HG02678 (cell line): ENCODE data around the gene TEKT5.
"Not testable (repeated sequence)": the region's sequence is repeated elsewhere in the genome, so short reads cannot be mapped to it uniquely, and the experiment has no call there.

Experiments
- ATAC-seq: cut with Tn5 transposase; IDR thresholded peaks from one replicate; pipeline ENCODE4 v1.9.1; 2021; ENCODE audit warnings: mild to moderate bottlenecking, moderate library complexity; ENCODE audit not compliant: unreplicated experiment

Gene TEKT5

DNA sequence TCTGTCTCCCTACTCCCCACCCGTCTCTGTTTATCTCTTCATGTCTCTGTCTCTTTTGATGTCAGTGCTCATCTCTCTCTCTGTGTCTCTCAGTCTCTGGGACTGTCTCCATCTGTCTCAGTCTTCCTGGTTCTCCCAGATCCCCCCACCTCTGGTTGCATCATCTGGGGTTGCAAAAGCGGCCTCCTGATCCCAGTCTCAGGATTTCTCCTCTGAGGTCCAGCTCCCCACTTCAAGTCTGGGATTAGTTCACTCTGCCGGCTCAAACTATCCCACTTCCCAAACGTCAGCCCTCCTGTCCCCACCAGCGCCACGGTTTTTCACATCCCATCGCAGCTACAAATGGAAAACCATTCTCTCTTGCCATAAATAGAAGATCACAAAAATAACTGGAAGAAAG, 9.0 kb downstream of the TEKT5 start:
- no peak for ATAC-seq

DNA sequence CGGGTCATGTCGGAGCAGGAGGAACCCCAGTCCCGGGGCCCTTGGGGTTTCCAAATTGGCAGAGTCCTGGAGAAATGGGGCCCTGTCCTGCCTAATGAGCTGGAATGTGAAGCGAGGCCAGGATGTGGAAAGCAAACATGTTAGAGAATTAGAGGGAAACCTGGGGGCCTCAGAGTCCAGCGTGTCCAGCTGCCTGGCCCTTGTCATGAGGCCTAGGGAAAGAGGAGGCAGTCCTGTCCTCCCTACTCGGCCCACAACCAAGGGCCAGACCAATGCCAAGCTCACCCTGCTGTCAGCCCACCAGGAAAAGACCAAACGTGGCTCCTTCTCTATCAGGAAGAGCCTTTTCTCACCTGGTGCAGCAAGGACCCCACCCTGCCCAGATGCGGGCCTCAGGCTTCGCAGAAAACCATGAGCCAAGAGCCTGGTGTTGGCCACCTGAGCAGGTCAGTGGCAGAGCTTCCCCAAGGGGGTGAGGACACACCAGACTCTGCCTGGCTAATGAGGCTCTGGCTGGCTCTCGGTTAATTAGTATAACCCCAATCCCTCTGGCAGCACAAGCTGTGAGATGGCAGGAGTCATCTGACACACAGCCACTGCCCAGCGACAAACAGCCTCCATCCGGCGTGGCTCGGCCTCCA, 10.1 kb downstream of the TEKT5 start:
- no peak for ATAC-seq

DNA sequence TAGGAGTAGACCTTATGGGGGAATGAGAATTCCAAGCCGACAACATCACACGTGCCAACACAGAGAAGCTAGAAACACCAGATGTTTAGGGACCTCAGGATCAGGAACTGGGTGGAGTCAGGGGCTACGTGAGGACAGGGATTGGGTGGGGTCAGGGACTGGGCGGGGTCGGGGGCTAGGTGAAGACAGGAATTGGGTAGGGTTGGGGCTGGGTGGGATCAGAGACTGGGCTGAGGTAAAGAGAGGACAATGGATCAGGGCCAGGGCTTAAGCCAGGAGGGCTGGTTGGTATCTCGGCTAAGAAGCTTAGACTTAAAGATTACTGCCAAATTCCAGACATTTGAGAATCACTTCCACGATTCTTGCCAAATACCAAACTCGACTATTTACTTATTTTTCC, 11.6 kb downstream of the TEKT5 start:
- no peak for ATAC-seq

DNA sequence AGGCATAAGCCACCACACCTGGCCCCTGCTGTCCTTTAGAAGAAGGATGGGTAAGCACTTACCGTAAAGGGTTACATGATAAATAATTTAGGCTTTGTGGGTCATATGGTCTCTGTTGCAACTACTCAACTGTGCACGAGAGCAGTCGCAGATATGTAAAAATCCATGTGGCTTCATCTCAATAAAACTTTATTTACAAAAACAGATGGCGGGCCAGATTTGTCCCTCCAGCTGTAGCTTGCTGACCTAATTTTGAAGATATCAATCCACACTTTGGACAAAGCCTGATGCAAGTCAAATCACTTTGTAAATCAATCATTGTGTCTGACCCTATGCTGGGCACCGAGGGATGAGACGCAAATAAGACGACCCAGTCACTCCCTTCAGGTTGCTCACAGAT, 12.1 kb downstream of the TEKT5 start:
- no peak for ATAC-seq

DNA sequence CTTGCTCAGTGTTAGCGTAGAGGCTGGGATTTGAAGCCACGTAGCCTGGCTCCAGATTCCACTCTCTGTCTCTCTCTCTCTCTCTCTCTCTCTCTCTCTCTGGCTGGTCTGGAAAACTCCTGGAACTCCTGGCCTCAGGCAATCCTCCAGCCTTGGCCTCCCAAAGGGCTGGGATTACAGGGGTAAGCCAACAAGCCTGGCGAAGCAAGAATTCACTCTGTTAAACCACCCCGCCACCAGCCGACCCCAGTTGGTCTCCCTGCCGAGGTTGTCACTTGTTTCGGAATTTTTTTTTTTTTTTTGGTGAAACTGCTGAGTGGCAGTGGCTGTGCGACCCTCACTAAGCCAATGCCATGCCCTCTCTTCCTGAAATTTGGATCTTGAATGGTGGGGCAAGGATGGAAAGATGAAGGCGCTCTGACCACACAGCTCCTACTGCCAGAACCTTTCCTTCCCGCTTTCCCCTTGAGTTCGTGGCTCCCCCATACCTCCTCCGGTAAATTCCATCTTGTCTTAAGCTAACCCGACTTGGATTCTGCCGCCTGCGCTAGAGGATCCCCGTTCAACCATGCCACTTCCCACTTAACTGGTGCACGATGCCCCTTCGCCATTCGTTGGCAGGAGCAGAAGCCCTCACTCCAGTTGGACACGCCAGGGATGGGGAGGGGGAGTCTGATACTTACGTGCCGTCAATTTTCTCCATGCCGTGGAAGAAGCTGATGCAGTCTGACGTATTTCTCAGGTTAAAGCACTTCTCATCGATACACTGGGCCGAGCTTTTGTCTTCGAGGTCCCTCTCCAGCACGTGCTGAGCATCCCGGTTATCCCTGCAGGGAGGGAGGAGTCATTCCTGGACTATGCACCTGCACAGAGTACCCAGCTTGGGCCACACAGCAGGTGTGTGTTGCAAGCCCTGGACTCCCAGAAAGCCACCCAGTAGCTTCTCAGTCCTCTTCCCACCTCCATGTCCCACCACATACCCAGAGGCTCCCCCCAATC, 13.1 kb downstream of the TEKT5 start:
- no peak for ATAC-seq

DNA sequence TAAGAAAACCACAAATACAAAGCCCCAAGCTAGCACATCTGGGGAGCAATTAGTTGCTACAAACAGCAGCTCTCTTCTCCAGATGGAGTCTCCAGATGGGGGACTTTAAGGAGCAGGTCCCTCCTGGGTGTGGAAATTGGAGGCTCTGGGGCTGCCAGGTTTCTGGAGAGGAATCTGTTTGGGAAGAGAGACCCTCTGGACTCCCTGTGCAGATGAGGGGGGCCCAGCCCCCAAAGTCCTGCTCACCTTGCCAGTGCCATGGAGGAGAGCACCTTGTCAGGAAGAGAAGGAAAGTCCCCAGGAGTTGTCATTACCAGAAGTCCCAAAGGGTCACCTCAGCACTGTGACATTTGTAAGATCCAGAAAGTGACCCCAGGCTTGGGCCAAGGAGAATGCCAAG, 14.8 kb downstream of the TEKT5 start:
- ATAC-seq = no peak

DNA sequence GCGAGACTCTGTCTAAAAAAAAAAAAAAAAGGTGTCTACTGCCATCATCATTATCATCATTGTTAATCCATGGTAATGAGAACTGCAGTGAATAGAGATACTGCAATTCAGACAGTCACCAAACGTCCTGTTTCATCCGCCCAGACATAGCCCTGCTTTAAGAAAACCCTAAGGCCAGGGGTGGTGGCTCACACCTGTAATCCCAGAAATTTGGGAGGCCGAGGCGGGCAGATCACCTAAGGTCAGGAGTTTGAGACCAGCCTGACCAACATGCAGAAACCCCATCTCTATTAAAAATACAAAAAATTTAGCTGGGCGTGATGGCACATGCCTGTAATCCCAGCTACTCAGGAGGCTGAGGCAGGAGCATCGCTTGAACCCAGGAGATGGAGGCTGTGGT, 15.3 kb downstream of the TEKT5 start:
- ATAC-seq = not testable (repeated sequence)

DNA sequence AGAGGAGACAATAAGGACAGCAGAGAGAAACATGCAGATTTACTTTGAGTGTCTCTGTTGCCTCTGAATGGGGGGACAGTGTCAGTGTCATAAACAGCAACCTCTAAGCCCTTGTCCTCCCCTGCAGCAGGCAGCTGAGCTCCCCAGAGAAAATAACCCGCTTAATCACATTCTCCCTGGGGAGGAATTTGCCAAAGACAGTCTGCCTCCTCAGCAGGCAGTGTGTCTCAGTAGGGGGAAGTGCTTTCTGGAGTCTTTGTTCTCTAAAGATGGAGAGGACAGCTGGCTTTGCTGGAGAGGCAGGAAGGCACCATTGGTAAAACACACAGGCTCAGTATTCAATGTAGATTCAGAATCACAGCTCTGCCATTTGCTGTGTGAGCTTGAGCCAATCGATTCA, 16.1 kb downstream of the TEKT5 start:
- ATAC-seq = no peak

DNA sequence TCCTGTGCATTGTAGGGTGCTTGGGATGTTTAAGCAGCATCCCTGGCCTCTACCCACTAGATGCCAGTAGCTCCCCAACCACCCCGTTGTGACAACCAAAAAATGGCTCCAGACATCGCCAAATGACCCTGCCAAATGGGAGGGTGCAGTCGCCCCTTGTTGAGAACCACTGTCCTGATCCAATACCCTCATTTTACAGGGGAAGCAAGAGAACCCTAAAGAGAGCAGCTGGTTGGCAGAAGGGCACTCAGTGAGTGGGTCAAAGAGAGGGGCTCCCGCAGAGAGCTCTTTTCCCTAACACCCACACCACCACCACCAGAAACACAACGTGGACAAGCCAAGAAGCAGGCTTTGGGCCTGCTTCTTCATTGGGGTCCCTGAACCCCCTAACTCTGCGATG, 18.4 kb downstream of the TEKT5 start:
- no peak for ATAC-seq

DNA sequence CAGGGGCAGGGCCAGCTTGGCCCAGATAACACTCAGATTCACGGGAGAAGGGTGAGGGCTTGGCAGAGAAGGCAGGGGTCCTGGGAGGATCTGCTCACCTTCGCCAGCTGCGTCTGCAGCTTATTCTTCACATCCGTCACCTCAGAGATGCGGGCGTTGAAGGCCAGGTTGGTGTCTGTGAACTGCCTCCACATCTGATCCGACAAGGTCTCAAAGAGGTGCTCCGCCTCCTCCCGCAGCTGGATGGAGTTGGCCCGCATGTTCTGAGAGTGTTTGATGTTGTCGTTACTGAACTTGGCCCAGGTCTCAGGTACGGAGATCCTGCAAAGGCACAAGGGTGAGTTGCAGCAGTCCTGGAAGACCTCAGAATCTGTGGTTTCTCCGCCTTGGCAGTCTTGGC, 18.9 kb downstream of the TEKT5 start:
- ATAC-seq = no peak

DNA sequence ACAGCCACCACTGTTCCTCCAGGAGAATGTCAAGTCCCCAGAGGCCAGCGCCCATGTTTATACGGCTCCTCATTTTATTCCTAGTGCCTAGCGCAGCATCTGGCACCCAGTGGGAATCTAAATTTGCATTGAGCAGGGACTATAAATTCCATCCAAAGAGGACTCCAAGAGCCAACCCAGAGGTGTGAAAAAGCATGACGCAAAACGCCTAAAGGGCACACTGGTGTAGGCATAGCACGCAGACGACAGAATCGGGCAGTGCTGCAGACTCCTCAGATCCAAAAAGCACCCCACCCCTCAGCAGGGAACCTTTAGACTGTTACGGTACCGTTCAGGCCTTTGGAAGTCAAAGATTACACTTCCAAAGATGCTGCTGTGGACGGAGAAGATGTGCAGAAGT, 19.5 kb downstream of the TEKT5 start:
- no peak for ATAC-seq

DNA sequence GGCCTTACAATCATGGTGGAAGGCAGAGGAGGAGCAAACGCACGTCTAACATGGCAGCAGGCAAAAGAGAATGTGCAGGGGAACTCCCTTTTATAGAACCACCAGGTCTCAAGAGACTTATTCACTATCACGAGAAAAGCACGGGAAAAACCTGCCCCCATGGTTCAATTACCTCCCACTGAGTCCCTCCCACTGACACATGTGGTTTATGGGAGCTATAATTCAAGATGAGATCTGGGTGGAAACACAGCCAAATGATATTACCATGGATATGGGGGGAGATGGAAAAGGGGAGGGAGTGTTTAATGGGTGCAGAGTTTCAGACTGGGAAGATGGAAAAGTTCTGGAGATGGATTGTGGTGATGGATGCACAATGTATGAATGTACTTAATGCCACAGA, 23.0 kb downstream of the TEKT5 start:
- no peak for ATAC-seq

DNA sequence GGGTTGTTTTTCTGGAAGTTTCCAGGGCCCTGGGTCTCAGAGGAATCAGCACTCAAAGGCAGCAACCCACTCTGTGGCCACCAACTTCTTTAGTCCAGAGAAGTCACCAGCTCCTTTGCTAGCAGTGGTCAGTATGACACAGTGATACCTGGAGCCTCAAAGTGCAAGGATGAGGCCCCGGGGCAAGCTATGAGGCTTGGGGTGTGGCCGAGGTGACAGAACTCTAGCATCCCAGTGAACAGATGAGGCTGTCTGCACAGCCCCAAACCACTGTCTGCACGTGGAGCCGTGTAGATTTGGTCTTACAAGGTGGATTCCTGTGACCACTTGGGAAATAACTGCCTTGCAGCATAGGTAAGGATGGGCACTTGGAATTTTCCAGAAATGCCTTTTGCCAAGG, 24.9 kb downstream of the TEKT5 start:
- no peak for ATAC-seq

DNA sequence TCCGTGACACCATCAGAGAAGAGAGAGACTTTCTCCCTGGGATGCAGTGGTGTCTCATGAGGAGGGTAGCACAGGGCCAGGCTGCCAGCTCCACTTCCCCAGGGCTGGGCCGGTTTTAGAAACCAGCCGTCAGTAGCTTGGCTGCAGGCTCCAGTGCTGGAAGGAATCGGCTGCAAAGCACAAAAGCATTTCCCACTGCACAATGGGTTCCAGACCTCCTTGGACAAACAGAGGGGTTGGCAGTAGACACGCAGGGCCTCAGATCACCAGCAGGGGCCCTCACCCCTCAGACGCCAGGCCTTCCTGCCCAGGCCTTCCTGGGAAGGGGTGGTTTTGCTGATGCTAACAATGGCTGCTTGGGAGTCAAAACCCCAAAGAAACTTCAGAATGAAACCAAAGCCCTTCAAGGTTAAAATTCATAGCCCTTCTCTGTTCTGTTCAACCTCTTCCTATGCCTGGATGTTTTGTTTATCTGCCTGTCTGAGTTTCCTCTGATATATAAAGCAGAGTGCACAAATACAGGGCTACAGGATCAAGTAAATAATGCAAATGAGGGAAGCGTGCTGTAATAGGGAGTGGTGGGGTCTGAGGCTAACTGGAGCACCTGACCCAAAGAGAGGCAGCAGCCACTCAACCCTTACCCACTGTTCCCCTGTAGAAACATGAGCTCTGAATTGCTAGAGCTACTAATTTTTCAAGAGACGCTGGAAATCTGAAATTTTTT, 26.2 kb downstream of the TEKT5 start:
- ATAC-seq = no peak

DNA sequence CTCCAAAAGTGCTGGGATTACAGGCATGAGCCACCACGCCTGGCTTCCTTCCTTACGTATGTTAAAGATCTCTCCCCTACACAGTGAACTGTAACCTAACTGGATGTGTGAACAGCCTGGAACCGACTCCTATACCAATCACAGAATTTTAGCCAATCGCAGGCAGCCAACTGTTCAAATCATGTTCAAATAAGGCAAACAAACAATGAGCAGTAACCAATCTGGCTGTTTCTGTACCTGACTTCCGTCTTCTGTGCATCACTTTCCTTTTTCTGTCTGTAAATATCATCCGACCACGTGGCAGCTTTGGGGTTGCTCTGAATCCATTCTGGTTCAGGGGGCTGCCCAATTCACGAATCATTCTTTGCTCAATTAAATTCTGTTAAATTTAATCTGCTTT, 27.5 kb downstream of the TEKT5 start:
- ATAC-seq = no peak

DNA sequence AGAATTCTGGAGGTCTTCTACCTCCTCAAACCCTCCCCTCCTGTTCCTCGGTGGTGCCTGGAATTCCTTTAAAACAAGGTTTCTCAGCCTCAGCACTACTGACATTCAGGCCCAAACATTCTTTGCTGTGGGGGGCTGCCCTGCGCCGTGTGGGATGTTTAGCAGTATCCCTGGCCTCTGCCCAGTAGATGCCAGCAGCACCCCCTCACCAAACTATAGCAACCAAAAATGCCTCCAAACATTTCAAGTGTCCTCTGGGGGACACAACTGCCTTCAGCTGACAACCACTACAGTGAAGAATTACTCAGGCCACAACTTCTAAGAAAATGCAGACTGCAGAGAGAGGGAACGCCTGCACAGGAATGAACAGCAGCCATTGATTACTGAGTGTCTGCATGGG, 28.4 kb downstream of the TEKT5 start:
- ATAC-seq = no peak

DNA sequence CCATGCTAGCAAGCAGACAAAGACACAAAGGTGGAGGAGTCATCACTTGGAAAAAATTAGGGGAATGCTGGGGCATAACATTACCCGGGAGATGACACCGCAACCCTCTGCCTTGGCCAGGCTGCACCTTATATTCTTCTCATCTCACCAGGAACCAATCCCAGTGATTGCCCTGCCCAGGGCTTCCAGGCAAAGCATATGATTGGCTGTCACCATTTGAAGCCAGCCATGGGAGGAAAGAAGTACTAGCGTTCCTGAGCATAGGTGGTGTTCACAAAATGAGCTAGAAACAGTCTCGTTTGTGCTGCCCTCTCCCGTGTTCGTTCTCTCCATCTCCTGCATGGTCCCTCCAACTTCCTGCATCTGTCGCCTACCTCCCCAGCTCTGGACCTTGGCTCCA, 29.6 kb downstream of the TEKT5 start:
- ATAC-seq = no peak

DNA sequence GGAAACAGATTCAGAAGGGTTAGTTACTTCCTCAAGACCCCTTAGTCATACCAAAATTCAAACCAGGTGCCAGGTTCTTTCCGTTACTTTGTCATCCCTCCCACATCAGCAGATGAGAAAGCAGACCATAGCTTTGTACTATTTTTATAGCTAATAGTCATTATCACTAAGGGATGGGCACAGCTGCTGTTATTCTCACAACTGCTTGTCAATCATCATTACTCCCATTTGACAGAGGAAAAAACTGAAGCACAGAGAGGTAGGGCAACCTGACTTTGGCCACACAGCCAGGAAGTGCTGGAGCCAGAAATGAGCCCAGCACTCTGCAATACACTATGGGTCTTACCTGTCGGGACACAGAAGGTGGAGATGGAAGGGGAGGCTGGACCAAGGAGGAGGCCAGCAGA, 30.0 kb downstream of the TEKT5 start:
- ATAC-seq = no peak

DNA sequence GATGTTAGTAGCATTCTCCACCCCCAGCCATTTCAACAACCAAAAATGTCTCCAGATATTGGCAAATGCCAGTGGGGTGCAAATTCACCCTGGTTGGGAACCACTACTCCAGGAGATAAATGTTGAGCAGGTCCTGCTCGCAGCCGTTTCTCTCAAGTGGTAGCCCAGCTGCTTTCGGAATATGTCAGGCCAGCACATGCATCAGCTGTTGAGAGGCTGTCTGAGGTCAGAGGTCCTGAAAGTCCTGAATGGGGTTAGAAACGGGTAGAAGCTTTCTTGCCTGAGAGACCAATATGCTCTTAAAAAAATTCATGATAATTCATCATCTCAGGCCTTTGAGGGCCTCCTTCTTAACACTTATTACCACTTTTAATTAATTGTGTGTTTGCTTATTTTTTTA, 31.0 kb downstream of the TEKT5 start:
- no peak for ATAC-seq

DNA sequence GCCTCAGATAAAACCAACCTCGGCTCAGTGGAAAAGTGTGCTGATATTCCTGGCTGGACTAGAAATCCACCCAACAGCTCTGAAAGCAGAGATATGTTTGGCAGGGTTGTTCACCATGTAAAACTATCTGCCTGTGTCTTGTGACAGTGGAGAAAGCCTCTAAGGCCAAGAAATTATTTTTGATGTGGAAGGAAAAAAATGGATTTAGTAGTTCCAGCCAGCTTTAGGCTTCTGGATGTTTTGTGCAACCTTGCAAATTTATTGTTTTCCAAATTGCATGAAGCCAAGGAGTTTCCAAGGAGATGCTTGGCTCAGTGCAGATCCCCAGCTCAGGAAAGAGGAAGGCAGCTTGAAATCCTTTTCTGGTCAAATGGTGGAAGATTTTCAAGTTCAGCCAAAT, 31.6 kb downstream of the TEKT5 start:
- ATAC-seq = no peak

DNA sequence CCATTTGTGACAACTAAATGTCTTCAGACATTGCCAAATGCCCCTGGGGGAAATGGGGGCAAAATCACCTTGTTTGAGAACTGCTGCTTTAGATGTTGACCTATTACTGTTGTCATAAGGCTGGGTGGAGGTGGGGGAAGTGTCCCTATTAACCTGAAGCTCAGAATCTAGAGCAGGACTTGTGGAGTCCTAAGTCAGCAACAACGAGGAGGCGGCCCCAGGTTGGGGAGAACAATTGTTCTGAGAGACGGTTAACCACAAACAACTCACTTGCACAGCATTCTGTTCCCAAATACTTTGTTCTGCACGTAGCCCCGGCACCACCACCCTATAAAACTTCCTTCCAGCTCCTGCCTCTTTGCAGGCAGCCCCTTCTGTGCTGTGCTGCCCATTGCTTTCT, 32.5 kb downstream of the TEKT5 start:
- no peak for ATAC-seq

DNA sequence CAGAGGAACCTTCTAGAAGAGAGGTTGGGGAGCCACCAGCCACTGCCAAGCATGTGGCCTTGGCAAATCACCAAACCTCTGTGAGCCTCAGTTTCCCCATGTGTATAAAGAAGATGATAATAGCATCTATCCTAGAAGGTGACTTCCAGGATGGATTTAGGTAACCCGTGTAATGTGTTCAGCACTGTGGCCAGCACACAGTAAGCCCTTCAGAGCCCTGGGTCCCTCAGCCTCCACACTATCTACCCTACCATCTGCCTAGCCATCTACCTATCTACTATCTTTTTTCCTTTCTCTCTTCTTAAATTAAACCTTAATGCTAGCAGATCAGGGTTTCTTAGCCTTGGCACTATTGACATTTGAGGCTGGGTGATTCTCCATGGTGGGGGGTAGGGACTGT, 33.0 kb downstream of the TEKT5 start:
- ATAC-seq = no peak
